HepG2 (cell line): ENCODE data around the gene CLTCL1. TPM values are rescaled to one million over a fixed set of nuclear protein-coding genes. Genes with fewer than 3 reads are reported as not detected.

Experiments
- ATAC-seq: fragments of 200-7000 bp; cut with Tn5 transposase; 3 replicates; pipeline ENCODE4 v1.9.1; 2020; ENCODE audit warnings: mild to moderate bottlenecking, moderate library complexity
- BruUV-seq: library from RNA; stranded (reverse); fragments of 400-500 nt; replicated peaks from 2 replicates; lab custom pipeline; 2021; lab: Mats Ljungman, UMichigan
- CTCF ChIA-PET: fragments of 300-600 bp; formaldehyde crosslinking; extraction: SDS; loops from one replicate; lab custom pipeline; 2021; ENCODE audit warnings: low total read pairs, inconsistent platforms, low intra/inter-chr PET ratio; lab: Yijun Ruan, JAX
- POLR2A ChIA-PET: fragments of 350-600 bp; sonication (Branson Sonifier 250); formaldehyde crosslinking; loops from one replicate; lab custom pipeline; 2020; ENCODE audit warnings: antibody characterized with exemption, inconsistent platforms; lab: Yijun Ruan, JAX
- DNase-seq: peaks from one replicate; pipeline ENCODE4 v3.0.0-alpha.2; 2015; ENCODE audit warnings: low spot score
- FAIRE-seq: peaks from 3 replicates; lab custom pipeline; 2011; peaks lifted over from hg19 to GRCh38; lab: Jason Lieb, UNC
- H2AFZ ChIP-seq: one replicate; pipeline ENCODE4 v1.6.1; 2011; ENCODE audit warnings: low read length, inconsistent platforms
- H3K27ac ChIP-seq: fragments of 300-600 bp; 3 replicates; pipeline ENCODE4 v1.8.0; 2011; ENCODE audit warnings: mixed run types, mild to moderate bottlenecking, mixed read lengths, low read length, inconsistent platforms; ENCODE audit not compliant: insufficient read depth; ENCODE audit errors: extremely low read length
- H3K27me3 ChIP-seq, 2 experiments: fragments of 200-600 bp in 1 of 2; 2 replicates in 1 of 2; 3 replicates in 1 of 2; pipeline versions ENCODE4 v1.6.0 to v1.8.0; 2011; ENCODE audit warnings: low read length in 2 of 2, mild to moderate bottlenecking in 2 of 2, moderate library complexity in 2 of 2, inconsistent platforms in 1 of 2; ENCODE audit not compliant: insufficient read depth in 2 of 2, control insufficient read depth in 1 of 2
- H3K36me3 ChIP-seq, 2 experiments: fragments of 200-600 bp in 1 of 2; replicated peaks in 1 of 2; 2 replicates in 1 of 2; 3 replicates in 1 of 2; pipeline versions ENCODE4 v1.5.1 to v1.8.0; 2011; ENCODE audit warnings: low read length in 2 of 2, inconsistent platforms in 1 of 2; ENCODE audit not compliant: insufficient read depth in 2 of 2, control insufficient read depth in 1 of 2
- H3K4me1 ChIP-seq: 2 replicates; pipeline ENCODE4 v1.5.1; 2012; ENCODE audit warnings: low read length, inconsistent platforms; ENCODE audit not compliant: insufficient read depth
- H3K4me2 ChIP-seq: 2 replicates; pipeline ENCODE4 v1.6.0; 2011; ENCODE audit warnings: low read depth, low read length, inconsistent platforms
- H3K4me3 ChIP-seq, 3 experiments: fragments of 200-600 bp in 1 of 3; sonication (generic), shearing (Covaris generic) in 1 of 3; replicated peaks in 1 of 3; 2 replicates each; pipeline ENCODE4 v1.5.1; 2011 to 2016; ENCODE audit warnings: low read length in 3 of 3, inconsistent platforms in 2 of 3, low read depth in 2 of 3, mild to moderate bottlenecking in 2 of 3, control low read depth in 1 of 3, mixed read lengths in 1 of 3; ENCODE audit not compliant: insufficient read depth in 1 of 3
- H3K79me2 ChIP-seq: one replicate; pipeline ENCODE4 v1.6.1; 2011; ENCODE audit warnings: low read length, inconsistent platforms; ENCODE audit not compliant: insufficient read depth
- H3K9ac ChIP-seq: 2 replicates; pipeline ENCODE4 v1.6.0; 2011; ENCODE audit warnings: mild to moderate bottlenecking, low read depth, low read length, inconsistent platforms; ENCODE audit not compliant: insufficient read depth
- H3K9me3 ChIP-seq: 2 replicates; pipeline ENCODE4 v1.5.1; 2012; ENCODE audit warnings: mild to moderate bottlenecking, low read length
- H4K20me1 ChIP-seq: 2 replicates; pipeline ENCODE4 v1.6.0; 2011; ENCODE audit warnings: inconsistent platforms, mild to moderate bottlenecking, low read length, moderate library complexity; ENCODE audit not compliant: insufficient read depth
- BORCS8-MEF2B ChIP-seq: sonication (generic); formaldehyde crosslinking; IDR thresholded peaks from 2 replicates; pipeline ENCODE4 v1.8.0; 2022; ENCODE audit warnings: mild to moderate bottlenecking, missing genetic modification reagents
- GABPA ChIP-seq, 2 experiments: IDR thresholded peaks; 2 replicates each; pipeline ENCODE4 v1.6.1; 2011 to 2016; ENCODE audit warnings: low read depth in 2 of 2, low read length in 1 of 2, missing biosample characterization in 1 of 2, missing genetic modification characterization in 1 of 2
- GABPB1 ChIP-seq: IDR thresholded peaks from 2 replicates; pipeline ENCODE4 v1.6.1; 2016; ENCODE audit warnings: mild to moderate bottlenecking, missing genetic modification reagents, moderate library complexity, missing compliant biosample characterization
- HNRNPL ChIP-seq: fragments of 200-400 bp; formaldehyde crosslinking; IDR thresholded peaks from 2 replicates; pipeline ENCODE4 v1.6.1; 2017; ENCODE audit warnings: mild to moderate bottlenecking, low read depth, low read length
- HOXA9 ChIP-seq: sonication (generic); formaldehyde crosslinking; IDR thresholded peaks from 2 replicates; pipeline ENCODE4 v1.8.1; 2022; ENCODE audit warnings: missing genetic modification reagents, mild to moderate bottlenecking, moderate library complexity, borderline replicate concordance
- MTA1 ChIP-seq: sonication (generic); formaldehyde crosslinking; IDR thresholded peaks from 2 replicates; pipeline ENCODE4 v1.4.0; 2020; ENCODE audit warnings: missing genetic modification reagents, mild to moderate bottlenecking, borderline replicate concordance
- MYC ChIP-seq: sonication (generic); formaldehyde crosslinking; IDR thresholded peaks from 2 replicates; pipeline ENCODE4 v1.9.0; 2021; ENCODE audit warnings: missing genetic modification reagents, borderline replicate concordance
- RBFOX2 ChIP-seq: fragments of 200-400 bp; formaldehyde crosslinking; IDR thresholded peaks from 2 replicates; pipeline ENCODE4 v1.6.1; 2017; ENCODE audit warnings: low read depth, mild to moderate bottlenecking, low read length
- RBM22 ChIP-seq: fragments of 200-400 bp; formaldehyde crosslinking; optimal IDR thresholded peaks from 2 replicates; pipeline ENCODE3; 2017; ENCODE audit warnings: mild to moderate bottlenecking, low read length, moderate library complexity
- SATB2 ChIP-seq: sonication (generic); formaldehyde crosslinking; IDR thresholded peaks from 2 replicates; pipeline ENCODE4 v1.5.0; 2020; ENCODE audit warnings: missing genetic modification reagents
- SCMH1 ChIP-seq: sonication (generic); formaldehyde crosslinking; IDR thresholded peaks from 2 replicates; pipeline ENCODE4 v1.9.0; 2021; ENCODE audit warnings: missing genetic modification reagents, mild to moderate bottlenecking, borderline replicate concordance
- SP4 ChIP-seq: sonication (generic); formaldehyde crosslinking; IDR thresholded peaks from 2 replicates; pipeline ENCODE4 v1.8.1; 2023; ENCODE audit warnings: mild to moderate bottlenecking, missing genetic modification reagents
- SPEN ChIP-seq: sonication (generic); formaldehyde crosslinking; IDR thresholded peaks from 2 replicates; pipeline ENCODE4 v1.5.1; 2020; ENCODE audit warnings: low read depth, mild to moderate bottlenecking, missing genetic modification reagents
- SSRP1 ChIP-seq: IDR thresholded peaks from 2 replicates; pipeline ENCODE4 v1.6.1; 2016; ENCODE audit warnings: control low read depth
- ZNF547 ChIP-seq: sonication (generic); formaldehyde crosslinking; IDR thresholded peaks from 2 replicates; pipeline ENCODE4 v1.5.1; 2020; ENCODE audit warnings: mild to moderate bottlenecking, missing genetic modification reagents
- ZNF557 ChIP-seq: sonication (generic); formaldehyde crosslinking; IDR thresholded peaks from 2 replicates; pipeline ENCODE4 v1.4.0; 2020; ENCODE audit warnings: missing genetic modification reagents
- ZNF589 ChIP-seq: sonication (generic); formaldehyde crosslinking; conservative IDR thresholded peaks from 2 replicates; pipeline ENCODE4 v1.8.0; 2022; ENCODE audit warnings: mild to moderate bottlenecking, moderate library complexity, missing genetic modification reagents
- ZNF678 ChIP-seq: sonication (generic); formaldehyde crosslinking; IDR thresholded peaks from 2 replicates; pipeline ENCODE4 v1.4.0; 2020; ENCODE audit warnings: mild to moderate bottlenecking, missing genetic modification reagents
- ZNF768 ChIP-seq: sonication (generic); formaldehyde crosslinking; IDR thresholded peaks from 2 replicates; pipeline ENCODE4 v1.4.0; 2020; ENCODE audit warnings: missing genetic modification reagents
- WGBS: methylation state at CpG from one replicate; pipeline ENCODE4 v1.1.6; 2017; ENCODE audit warnings: low lambda C conversion rate; 5-methylcytosine and 5-hydroxymethylcytosine counted together
- in situ Hi-C: cut with HindIII; loops from 2 replicates; pipeline ENCODE4 v1.10.0; 2017; ENCODE audit warnings: low pct_unique_long_range_greater_than_20kb; ENCODE audit not compliant: extremely low pct_ligation_motif_present
- intact Hi-C: fragments of 100-400 bp; cut with micrococcal nuclease; formaldehyde crosslinking; loops from one replicate; pipeline ENCODE4 v1.10.0; 2022; ENCODE audit not compliant: unreplicated experiment
- polyA plus RNA-seq, 8 experiments: library from polyadenylated mRNA; depleted of rRNA in 3 of 8; stranded (reverse) in 7 of 8; unstranded in 1 of 8; fragments of >200 nt; fragmentation: Illumina TruSeq in 4 of 8; extraction: Trizol in 4 of 8; gene quantifications; 2 replicates each; pipeline versions ENCODE4 v1.2.1 to v1.2.3, GENCODE V29; 2011 to 2016; ENCODE audit warnings: low read depth in 4 of 8, missing spikeins in 1 of 8, mixed read lengths in 1 of 8; ENCODE audit not compliant: insufficient read depth in 1 of 8
- total RNA-seq, 5 experiments: library from RNA; depleted of rRNA; stranded (reverse); fragments of >200 nt; fragmentation: Illumina TruSeq; extraction: Trizol; gene quantifications; 2 replicates each; pipeline ENCODE4 v1.2.3, GENCODE V29; 2016; ENCODE audit warnings: low read depth in 1 of 5
- TF ChIP-seq, protein P1 (sequence below): sonication (generic); formaldehyde crosslinking; IDR thresholded peaks from 2 replicates; pipeline ENCODE4 v1.4.0; 2020; ENCODE audit warnings: missing genetic modification reagents
- TF ChIP-seq, protein P2 (sequence below): sonication (generic); formaldehyde crosslinking; IDR thresholded peaks from 2 replicates; pipeline ENCODE4 v1.8.1; 2022; ENCODE audit warnings: mild to moderate bottlenecking, missing genetic modification reagents

Gene CLTCL1
- total and polyA plus RNA-seq, 2 of the 13 experiments (the other 11 are each of a cell fraction or from before 2014, with no cell fraction given), result 8.1 to 10.9 TPM

DNA sequence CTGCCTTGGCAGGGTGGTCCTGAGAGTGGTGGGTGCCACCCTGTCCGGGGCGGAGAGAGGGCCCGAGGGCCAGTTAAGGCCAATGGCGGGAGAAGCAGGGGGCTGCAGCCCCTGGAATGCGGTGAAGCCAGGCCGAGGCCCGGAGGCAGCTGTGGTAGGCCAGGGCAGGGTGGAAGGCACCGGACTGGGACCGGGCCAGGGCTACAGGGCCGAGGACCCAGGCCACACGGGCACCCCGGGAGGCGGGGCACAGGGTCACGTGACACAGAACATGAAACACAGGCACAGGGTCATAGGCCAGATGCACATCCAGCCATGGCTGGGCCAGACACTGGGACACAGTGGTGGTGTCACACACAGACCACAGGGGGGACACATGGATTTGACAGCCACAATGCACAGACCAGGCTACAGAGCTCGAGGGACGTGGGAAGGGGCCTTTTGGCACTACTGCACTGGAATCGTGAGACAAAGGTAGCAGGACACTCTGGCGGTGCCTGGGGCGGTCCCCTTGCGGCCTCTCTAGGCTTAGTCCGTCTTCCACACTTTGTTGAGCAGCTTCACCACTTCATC, 115.8 kb downstream of the CLTCL1 start (continued):
- 0 out of 2 replicates have a peak, but pooled peaks have one; percentile 47 for TF ChIP-seq ZNF589

DNA sequence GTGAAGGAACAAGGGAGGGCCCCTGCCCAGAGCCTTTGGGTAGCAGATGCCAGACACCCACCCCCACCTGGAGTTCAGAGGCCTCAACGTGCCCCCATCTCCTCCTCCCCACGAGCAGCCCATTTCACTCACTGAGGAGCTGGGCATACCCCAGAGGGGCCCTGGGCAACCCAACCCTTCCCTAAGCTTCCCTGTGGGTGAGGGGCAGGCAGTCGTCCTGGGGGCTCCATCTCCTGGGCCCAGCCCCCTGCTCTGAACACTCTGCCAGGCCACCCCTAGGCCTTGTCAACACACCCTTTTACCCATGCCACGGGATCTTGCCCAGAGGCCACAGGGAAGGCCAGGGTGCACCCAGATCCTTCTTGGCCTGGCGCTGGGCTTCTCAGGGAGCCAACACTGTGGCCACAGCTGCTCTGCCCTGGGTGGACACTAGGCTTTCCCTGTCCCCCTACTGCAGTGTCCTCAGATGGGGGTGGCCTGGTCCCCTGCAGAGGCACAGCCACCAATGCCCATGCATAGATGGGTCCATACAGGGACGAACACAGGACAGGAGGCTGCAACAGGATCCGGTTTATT, 116.4 kb downstream of the CLTCL1 start:
- H3K9me3 ChIP-seq, result no peaks in the 10 kb centered on the region
- intact Hi-C loops (loop anchor here (5.0 kb wide), 1 partner anchor 257 kb away; the partner anchor contains the start of genes HIRA and MRPL40), in situ Hi-C loops (no loop called here)
- H3K27me3 ChIP-seq, result peaks cover 1 to 5% of the 10 kb centered on the region in 2 experiments; a peak in 2 of 5 replicates
- H3K4me3 ChIP-seq, result no peak overlapping the region; a peak in 1 of 6 replicates
- BruUV-seq, result no TSS peak
- ChIA-PET POLR2A (interaction anchor here (1.1 kb wide), 1 partner anchor 56 kb away, joined by 3 read pairs; no protein-coding TSS in a partner anchor), CTCF (no interaction called here)
- H3K4me2 ChIP-seq, result peak overlapping the region; percentile 96
- peaks cover 41% of the 10 kb centered on the region for H3K79me2 ChIP-seq
- H3K27ac ChIP-seq, result peak overlapping the region; percentile 80
- WGBS, result 94% methylated on average over 3 of the region's 7 CpGs
- ATAC-seq, result no peak
- DNase-seq, result no peak
- peak overlapping the region; percentile 94; the same call in 1 of the 2 replicates for H3K9ac ChIP-seq
- H3K36me3 ChIP-seq, result peaks cover 3 to 15% of the 10 kb centered on the region in 2 experiments; a peak in 3 of 5 replicates
- peaks cover 65% of the 10 kb centered on the region for H3K4me1 ChIP-seq
- FAIRE-seq, result no peak
- H4K20me1 ChIP-seq, result peaks cover 29% of the 10 kb centered on the region
- no peak overlapping the region for H2AFZ ChIP-seq
- TF ChIP-seq MTA1 (CRISPR knock-in tag) (no peak), BORCS8-MEF2B (CRISPR knock-in tag) (no peak), ZNF678 (CRISPR knock-in tag) (no peak), ZNF768 (CRISPR knock-in tag) (no peak), RBFOX2 (peak; percentile 21; the same call in 1 of the 2 replicates), SATB2 (CRISPR knock-in tag) (no peak), GABPA (IDR thresholded peaks at IDR 0.05; ENCODE audit: low read depth, low read length) (no peak), GABPA (CRISPR knock-in tag; IDR thresholded peaks at IDR 0.05; ENCODE audit: low read depth) (no peak), RBM22 (peak; percentile 47), SCMH1 (CRISPR knock-in tag) (no peak), SSRP1 (CRISPR knock-in tag) (0 out of 2 replicates have a peak, but pooled peaks have one; percentile 17), ZNF557 (no peak), SPEN (CRISPR knock-in tag) (no peak), HNRNPL (0 out of 2 replicates have a peak, but pooled peaks have one; percentile 40), MYC (CRISPR knock-in tag) (peak; percentile 9; the same call in 1 of the 2 replicates), ZNF547 (0 out of 2 replicates have a peak, but pooled peaks have one; percentile 26), HOXA9 (CRISPR knock-in tag) (no peak), SP4 (CRISPR knock-in tag) (no peak), GABPB1 (0 out of 2 replicates have a peak, but pooled peaks have one; percentile 4)
- TF ChIP-seq, protein P1, sequence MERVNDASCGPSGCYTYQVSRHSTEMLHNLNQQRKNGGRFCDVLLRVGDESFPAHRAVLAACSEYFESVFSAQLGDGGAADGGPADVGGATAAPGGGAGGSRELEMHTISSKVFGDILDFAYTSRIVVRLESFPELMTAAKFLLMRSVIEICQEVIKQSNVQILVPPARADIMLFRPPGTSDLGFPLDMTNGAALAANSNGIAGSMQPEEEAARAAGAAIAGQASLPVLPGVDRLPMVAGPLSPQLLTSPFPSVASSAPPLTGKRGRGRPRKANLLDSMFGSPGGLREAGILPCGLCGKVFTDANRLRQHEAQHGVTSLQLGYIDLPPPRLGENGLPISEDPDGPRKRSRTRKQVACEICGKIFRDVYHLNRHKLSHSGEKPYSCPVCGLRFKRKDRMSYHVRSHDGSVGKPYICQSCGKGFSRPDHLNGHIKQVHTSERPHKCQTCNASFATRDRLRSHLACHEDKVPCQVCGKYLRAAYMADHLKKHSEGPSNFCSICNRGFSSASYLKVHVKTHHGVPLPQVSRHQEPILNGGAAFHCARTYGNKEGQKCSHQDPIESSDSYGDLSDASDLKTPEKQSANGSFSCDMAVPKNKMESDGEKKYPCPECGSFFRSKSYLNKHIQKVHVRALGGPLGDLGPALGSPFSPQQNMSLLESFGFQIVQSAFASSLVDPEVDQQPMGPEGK (CRISPR knock-in tag), result no peak
- TF ChIP-seq, protein P2, sequence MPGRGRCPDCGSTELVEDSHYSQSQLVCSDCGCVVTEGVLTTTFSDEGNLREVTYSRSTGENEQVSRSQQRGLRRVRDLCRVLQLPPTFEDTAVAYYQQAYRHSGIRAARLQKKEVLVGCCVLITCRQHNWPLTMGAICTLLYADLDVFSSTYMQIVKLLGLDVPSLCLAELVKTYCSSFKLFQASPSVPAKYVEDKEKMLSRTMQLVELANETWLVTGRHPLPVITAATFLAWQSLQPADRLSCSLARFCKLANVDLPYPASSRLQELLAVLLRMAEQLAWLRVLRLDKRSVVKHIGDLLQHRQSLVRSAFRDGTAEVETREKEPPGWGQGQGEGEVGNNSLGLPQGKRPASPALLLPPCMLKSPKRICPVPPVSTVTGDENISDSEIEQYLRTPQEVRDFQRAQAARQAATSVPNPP (CRISPR knock-in tag), result no peak
